ENCODE data around the gene TRIM41.
"Not testable (repeated sequence)": the region's sequence is repeated elsewhere in the genome, so short reads cannot be mapped to it uniquely, and the experiment has no call there.

TRIM41 gene

GRCh38 chr5:181212080-181212479, 11.0 kb upstream of the TRIM41 start:
- no peak for DNase-seq

DNA sequence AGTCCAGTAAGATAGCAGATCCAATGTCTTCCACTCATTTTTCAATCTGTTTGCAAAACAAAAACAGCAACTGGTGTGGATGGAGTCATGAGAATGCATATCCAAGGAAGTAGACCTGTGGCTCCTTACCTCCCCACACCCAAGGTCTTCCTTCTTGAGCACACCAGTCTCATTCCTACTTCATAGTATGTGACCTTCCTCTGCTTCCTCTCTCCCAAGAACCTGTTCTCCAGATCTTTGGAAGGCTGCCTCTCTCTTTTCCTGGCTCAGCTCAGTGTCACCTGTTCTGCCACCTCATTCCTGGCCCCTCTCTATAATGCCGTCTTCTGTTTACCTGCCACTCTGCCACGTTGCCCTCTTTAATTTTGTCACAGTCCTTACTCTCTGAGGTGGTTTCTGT, 10.1 kb upstream of the TRIM41 start:
- DNase-seq, result no peak

DNA sequence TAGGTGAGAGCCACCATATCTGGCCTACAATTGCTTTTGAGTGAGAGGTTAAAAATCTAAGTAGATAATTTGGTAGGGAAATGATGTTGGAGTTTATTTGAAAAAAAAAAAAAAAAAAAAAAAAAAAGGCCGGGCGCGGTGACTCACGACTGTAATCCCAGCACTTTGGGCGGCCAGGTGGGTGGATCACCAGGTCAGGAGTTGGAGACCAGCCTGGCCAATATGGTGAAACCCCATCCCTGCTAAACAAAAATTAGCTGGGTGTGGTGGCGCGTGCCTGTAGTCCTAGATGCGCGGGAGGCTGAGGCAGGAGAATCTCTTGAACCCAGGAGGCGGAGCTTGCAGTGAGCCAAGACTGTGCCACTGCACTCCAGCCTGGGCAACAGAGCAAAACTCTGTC, 8.8 kb upstream of the TRIM41 start:
- not testable (repeated sequence) for DNase-seq

- no peak for DNase-seq
These were observed 6.8 kb upstream of the TRIM41 start for GRCh38 chr5:181215997-181216989.

DNA sequence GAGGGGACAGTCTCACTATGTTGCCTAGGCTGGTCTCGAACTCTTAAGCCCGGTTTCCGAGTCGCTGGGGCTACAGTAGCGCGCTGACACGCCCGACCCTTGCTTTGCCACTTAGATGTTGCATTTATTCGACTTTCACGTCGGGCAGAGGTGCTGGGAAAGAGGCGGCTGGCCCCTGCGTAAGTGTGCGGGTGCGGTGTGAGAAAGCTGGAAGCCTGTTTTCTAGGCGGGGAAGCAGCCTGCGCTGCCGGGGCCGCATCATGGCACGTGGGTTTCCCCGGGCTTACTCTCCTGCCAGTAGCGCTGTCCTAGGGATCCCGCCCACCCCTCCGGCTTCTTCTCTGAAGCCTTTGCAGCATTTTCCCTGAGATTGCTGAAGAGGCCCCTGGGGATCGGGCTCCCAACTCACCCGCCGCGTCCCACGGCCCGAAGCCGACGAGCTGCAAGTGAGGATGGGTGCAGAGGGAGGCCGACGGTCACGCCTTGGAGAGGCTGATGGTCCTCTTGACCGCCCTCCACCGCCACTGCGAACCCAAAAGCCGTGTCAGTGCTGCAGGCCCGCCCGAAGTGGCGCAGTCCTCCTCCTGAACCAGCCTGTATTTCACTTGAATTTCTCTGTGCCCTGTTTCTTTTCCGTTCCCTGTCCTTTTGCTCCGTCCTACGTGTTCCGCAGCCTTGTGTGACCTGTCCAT, 5.8 kb upstream of the TRIM41 start:
- no peak for DNase-seq

DNA sequence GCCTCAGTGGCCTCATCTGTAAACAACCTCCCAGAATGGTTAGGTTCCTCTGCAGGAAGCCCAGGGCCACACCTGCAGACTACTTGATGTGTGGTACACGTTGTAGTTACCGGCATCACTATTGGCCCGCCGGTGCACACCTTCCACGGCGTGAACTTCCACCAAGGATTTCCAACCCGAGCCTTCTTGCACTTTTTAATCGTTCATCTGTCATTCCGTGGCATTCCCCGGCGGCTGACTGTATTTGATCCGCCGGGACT, 5.3 kb upstream of the TRIM41 start:
- no peak for DNase-seq

DNA sequence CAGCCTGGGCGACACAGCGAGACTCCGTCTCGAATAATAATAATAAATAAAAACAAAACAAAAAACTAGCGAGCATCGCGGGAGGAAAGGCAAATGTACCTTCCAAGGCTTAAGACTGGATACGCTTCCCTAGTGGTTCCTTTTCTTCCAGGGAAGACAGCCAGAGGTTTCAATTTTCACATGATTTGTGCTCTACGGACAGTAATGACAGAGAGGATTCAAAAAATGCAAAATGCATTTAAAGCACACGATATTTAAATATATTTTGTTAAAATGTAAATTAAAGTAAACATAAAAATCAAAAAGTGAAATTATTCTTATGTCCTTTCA, 4.3 kb upstream of the TRIM41 start:
- DNase-seq, result no peak

GRCh38 chr5:181219262-181220177, 3.6 kb upstream of the TRIM41 start:
- no peak for DNase-seq

DNA sequence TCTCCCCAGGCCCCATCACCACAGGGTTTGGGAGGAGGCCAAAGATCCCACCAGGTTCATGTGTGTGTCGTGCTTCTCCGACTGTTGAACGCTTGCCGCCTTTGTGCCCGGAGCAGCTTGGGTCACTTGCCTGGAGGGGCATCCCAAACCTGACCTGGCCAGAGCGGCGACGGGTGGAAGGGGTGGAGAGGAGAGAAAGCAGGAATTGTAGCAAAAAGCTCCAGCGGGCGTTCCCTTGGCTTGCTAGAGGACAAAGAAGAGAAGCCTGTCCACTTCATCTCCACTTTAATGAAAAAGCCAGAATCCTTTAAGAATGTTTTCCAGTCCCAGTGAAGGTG, 2.9 kb upstream of the TRIM41 start:
- no peak for DNase-seq

- DNase-seq, result no peak
These were observed 1.8 kb upstream of the TRIM41 start for GRCh38 chr5:181221105-181221791.

GRCh38 chr5:181221792-181222629, 1.1 kb upstream of the TRIM41 start:
- no peak for DNase-seq

DNA sequence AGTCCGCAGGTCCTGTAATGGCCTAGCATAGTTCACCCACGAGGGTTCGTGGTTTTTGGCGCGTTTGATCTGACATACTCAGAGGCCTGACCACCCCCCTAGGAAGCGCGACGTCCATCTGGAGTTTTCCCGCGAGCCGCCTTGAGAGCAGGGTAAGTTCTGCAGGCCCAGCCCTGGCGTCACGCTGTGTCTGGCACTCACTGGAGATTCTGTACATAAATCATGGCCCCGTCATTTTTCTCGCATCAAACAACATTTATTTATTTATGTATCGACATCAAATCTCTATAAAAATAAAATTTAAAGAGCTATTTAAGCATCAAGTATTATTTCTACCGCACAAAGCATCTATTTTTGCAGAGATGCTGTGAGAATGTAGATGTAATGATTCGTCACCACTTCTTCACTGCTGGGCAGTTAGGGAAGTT, 437 bp upstream of the TRIM41 start:
- DNase-seq, result no peak

DNA sequence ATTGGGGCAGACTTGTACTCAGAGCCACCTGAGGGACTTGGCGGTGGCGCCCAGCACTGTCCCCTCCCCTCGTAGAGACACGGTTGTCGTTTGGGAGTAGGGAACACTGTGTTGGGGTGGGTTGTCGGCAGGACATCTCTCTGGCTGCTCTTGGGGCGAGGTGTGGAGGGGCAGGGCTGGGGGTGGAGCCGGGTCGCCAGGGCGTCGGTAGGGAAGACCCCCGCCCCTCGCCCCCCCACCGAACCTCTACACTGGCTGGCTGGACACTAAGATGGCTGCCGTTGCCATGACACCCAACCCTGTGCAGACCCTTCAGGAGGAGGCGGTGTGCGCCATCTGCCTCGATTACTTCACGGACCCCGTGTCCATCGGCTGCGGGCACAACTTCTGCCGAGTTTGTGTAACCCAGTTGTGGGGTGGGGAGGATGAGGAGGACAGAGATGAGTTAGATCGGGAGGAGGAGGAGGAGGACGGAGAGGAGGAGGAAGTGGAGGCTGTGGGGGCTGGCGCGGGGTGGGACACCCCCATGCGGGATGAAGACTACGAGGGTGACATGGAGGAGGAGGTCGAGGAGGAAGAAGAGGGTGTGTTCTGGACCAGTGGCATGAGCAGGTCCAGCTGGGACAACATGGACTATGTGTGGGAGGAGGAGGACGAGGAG, 778 bp downstream of the TRIM41 start:
- no peak for DNase-seq

DNA sequence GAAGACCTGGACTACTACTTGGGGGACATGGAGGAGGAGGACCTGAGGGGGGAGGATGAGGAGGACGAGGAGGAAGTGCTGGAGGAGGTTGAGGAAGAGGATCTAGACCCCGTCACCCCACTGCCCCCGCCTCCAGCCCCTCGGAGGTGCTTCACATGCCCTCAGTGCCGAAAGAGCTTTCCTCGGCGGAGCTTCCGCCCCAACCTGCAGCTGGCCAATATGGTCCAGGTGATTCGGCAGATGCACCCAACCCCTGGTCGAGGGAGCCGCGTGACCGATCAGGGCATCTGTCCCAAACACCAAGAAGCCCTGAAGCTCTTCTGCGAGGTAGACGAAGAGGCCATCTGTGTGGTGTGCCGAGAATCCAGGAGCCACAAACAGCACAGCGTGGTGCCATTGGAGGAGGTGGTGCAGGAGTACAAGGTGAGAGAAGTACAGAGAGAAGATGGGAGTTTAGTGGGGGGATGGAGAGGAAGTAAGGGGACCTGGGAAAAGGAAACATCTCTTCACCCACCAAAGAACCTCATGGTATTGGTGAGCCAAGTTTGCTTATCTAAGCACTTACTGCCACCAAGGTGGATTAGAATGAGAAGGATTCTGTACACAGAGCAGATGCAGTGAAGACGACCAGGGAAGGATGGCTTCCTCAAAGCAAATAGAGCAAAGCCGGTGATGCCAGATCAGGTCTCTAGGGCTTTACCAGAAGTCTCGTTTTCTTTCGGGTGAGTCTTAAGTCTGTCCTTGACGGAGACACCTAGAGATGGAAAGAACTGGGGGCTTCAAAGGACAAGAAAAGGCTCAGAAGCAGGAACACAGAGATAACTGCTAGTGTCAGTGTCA, 1.5 kb downstream of the TRIM41 start:
- no peak for DNase-seq

- DNase-seq, result no peak
These were observed 6.9 kb downstream of the TRIM41 start for GRCh38 chr5:181229996-181230395.

GRCh38 chr5:181230551-181230950, 7.5 kb downstream of the TRIM41 start:
- DNase-seq, result no peak

DNA sequence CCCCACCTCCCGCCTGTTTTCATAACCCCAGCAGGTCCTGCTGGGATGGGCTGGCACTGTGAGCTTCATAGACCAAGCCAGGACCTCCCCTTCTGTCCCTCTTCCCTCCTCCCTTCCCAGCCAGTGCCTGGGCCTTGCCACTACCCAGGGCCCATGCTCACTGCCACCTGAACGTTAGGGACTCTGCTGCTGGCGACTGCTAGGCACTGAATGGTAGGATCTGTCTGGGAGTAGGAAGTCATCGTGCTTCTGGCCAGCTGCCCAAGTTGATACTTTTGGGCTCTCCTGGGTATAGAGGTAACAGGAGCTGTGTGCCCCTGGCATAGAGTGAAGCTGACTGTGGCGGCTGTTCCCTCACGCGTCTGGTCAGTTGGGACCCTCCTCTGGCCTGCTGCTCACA, 8.4 kb downstream of the TRIM41 start:
- no peak for DNase-seq

- no peak for DNase-seq
These were observed 9.5 kb downstream of the TRIM41 start for GRCh38 chr5:181232593-181232992.

DNA sequence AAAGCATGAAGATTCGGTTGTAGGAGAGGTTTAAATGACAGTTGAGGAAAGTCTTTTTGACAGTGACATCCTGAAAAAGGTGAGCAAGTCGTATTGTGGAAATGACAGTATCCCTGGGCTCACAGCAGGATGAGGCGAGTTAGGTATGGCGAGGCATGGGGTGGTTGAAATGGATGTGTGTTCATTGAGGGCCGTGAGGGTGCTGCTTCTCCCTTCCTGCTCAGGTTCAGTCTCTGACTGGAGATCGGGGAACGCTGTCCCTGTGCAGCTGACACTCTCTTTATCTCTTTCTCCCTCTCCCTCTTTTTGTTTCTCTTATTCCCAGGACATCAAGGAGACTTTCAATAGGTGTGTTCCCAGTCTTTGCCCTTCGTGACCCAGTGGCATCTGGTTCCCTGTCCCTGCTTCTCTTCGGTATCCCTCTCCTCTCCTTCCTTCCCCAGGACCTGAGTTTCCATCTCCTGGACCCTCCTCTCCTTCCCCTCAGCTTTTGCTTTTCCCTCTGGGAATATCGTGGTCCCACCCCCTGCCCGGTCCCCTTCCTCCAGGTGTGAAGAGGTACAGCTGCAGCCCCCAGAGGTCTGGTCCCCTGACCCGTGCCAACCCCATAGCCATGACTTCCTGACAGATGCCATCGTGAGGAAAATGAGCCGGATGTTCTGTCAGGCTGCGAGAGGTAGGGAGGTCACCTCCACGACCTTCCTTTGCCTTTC, 10.2 kb downstream of the TRIM41 start:
- DNase-seq, result no peak
